GM21515 (cell line): ENCODE results near the gene AP2A1.

Experiments used
- ATAC-seq: cut with Tn5 transposase; IDR thresholded peaks from one replicate; pipeline ENCODE4 v1.9.1; 2021; ENCODE audit not compliant: unreplicated experiment

The AP2A1 gene

DNA sequence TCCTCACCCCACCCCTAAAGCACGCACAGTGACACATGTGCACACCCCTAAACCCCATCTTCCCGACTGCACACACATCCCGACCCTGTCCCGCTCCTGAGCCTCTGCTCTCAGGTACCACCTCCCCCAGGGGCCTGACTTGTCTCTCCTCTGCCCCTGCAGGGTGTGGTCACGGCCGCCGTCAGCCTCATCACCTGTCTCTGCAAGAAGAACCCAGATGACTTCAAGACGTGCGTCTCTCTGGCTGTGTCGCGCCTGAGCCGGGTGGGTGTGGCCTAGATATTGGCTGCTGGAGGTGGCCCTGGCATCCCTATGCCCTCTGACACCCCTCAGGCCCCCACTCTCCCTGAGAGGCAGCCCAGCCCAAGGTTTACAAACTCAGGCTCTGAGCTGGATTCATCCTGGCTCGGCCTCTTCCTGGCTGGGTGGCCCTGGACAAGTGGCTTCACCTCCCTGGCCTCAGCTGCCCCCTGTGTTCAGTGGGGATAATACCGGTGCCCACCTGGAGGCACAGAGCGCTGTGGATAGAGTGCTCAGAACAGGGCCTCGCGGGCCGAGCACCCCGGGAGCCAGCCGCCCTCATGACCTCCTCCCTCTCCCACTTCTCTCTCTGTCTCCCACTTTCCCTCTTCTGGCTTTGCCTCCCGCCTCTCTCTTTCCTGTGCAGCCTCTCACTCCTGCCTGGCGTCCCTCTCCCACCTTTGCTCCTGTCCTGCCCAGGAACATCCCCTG lies 26.2 kb downstream of the AP2A1 start:
- ATAC-seq = no peak

DNA sequence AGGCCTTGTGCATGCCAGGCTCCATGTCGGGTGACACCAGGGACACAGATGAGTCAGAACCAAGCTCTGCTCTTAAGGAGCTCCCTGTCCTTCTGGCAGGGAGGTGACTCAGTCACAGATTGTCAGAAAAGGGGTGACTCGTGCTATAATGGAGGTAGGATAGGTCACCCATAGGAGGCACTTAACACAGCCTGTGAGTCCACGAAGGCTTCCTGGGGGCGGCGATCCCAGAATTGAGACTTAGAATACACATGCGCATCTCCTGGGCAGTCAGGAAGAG lies 26.7 kb downstream of the AP2A1 start:
- ATAC-seq = no peak

GRCh38 chr19:49795615-49796014 lies 28.8 kb downstream of the AP2A1 start:
- ATAC-seq = no peak

- no peak for ATAC-seq
These were observed 31.8 kb downstream of the AP2A1 start for GRCh38 chr19:49798574-49798973.

GRCh38 chr19:49799271-49799797 lies 32.5 kb downstream of the AP2A1 start:
- ATAC-seq = no peak

- no peak for ATAC-seq
These were observed 33.1 kb downstream of the AP2A1 start for GRCh38 chr19:49799798-49800376.

DNA sequence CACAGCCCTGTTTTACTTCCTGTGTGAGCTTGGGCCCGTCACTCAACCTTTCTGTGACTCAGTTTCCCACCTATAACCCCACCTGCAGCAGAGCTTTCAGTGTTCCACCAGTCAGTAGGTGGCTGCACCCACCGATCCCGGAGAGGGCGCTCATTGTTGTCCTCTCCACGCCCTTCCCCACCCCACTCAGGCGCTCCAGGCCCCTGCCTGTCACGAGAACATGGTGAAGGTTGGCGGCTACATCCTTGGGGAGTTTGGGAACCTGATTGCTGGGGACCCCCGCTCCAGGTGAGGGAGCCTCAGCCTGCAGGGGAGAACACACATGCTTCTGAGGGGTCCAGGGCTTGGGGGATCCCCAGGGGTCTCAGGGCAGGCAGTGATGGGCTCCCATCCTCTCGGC lies 34.0 kb downstream of the AP2A1 start:
- no peak for ATAC-seq

DNA sequence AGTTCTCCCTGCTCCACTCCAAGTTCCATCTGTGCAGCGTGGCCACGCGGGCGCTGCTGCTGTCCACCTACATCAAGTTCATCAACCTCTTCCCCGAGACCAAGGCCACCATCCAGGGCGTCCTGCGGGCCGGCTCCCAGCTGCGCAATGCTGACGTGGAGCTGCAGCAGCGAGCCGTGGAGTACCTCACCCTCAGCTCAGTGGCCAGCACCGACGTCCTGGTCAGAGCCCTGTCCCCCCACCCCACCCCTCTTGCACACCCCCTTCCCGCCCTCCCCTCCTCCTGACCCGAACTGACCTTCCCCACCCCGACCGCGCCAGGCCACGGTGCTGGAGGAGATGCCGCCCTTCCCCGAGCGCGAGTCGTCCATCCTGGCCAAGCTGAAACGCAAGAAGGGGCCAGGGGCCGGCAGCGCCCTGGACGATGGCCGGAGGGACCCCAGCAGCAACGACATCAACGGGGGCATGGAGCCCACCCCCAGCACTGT lies 34.6 kb downstream of the AP2A1 start:
- ATAC-seq = no peak

- ATAC-seq = no peak
These were observed 35.3 kb downstream of the AP2A1 start for GRCh38 chr19:49801966-49802661.

DNA sequence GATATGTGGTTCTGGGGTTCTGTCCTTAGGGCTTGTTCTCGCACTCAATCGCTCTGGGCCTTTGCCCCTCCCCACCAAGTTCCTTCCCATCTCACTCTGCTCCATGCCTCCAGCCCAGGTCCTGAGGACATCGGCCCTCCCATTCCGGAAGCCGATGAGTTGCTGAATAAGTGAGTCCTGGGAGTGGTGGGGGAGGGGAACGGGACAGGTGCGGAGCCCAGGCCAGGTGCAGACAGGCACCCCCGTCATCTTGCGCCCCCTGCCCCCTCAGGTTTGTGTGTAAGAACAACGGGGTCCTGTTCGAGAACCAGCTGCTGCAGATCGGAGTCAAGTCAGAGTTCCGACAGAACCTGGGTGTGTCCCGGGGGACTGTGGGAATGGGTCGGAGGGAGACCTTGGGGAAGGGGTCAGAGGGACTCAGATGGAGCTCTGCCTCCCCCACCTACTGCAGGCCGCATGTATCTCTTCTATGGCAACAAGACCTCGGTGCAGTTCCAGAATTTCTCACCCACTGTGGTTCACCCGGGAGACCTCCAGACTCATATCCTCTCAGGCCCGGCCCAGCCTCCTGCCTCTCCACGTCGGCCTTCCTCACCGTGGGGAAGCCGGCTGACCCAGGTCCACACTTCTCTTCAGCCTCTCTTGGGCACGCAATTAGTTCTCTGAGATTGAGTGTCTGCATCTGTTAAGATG lies 36.2 kb downstream of the AP2A1 start:
- no peak for ATAC-seq

DNA sequence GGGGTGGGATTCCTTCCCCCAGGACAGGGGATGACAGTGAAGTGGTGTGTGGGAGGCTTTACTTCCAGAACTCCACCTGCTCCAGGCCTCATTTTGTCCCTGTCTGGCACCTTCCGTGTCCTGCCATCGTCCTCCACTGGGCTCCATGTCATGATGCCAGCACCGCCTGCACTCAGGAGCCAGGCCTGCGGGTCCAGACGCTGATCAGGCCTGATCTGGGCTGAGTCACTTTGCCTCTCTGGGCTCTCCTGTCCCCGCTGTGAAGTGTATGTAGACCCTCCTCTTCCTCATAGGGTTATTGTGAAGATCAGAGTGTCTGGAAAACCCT lies 36.7 kb downstream of the AP2A1 start:
- no peak for ATAC-seq

DNA sequence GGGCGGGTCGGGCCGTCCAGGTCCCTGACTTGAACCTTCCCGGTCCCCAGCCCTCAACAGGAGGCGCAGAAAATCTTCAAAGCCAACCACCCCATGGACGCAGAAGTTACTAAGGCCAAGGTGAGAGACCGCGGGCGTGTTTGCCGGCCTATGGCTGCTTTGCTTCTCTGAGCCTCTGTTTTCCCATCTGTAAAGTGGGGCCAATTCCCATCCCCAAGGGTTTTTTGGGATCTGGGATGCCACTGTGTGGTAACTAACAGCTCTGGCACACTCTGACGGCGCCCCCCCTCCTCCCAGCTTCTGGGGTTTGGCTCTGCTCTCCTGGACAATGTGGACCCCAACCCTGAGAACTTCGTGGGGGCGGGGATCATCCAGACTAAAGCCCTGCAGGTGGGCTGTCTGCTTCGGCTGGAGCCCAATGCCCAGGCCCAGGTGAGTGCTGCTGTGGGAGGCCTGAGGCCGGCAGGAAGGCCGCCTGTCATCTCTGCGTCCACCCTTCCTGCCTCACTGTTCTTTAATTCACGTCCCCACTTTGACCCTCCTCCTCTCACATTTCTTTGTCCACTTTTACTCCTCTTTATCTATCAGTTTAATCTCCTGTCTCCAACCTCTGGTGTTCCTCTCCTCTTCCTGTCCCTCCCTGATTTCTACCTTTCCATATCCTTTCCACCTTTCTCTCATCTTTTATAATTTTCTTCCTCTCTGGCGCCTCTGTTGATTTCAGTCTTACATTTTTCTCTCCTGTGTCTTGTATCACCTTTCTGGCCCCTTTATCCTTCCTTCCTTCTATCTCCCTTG lies 39.2 kb downstream of the AP2A1 start:
- no peak for ATAC-seq

- no peak for ATAC-seq
These were observed 39.8 kb downstream of the AP2A1 start for GRCh38 chr19:49806620-49806959.

DNA sequence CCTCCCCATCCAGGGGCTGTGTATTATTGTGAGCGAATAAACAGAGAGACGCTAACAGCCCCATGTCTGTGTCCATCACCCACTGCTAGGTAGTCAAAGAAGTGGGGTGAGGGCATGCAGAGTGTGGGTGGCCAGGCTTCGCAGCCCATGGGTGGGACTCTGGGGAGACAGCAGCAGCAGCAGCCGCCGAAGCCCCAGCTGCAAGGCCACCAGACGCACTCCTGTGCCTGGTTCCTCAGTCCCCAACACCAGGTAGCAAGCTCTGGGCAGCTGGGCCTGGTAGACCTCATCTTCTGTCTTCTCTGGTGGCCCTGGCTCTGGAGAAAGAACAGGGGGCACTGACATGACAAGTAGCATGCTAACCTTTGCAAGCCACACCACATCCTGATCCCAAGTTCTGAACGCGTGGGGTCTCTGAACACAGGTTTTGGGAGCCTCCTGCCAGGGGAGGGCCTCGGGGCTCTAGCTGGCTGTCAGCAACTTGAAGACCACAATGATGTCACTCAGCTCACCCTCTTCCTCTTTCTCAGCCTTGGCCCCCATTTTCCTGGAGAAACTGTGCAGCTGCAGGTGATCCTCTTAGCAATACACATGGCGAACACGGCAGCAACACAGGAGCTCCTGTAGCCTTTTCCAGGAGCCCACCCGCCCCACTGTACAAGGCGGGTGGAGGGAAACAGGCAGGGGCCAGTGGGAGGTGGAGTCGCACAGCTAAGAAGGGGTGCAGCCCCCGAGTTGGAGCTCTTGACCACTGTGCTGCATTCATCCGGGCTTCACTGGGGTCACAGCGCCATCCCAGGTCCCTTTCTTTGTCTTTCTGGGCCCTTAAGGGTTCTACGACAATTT lies 40.5 kb downstream of the AP2A1 start:
- no peak for ATAC-seq

DNA sequence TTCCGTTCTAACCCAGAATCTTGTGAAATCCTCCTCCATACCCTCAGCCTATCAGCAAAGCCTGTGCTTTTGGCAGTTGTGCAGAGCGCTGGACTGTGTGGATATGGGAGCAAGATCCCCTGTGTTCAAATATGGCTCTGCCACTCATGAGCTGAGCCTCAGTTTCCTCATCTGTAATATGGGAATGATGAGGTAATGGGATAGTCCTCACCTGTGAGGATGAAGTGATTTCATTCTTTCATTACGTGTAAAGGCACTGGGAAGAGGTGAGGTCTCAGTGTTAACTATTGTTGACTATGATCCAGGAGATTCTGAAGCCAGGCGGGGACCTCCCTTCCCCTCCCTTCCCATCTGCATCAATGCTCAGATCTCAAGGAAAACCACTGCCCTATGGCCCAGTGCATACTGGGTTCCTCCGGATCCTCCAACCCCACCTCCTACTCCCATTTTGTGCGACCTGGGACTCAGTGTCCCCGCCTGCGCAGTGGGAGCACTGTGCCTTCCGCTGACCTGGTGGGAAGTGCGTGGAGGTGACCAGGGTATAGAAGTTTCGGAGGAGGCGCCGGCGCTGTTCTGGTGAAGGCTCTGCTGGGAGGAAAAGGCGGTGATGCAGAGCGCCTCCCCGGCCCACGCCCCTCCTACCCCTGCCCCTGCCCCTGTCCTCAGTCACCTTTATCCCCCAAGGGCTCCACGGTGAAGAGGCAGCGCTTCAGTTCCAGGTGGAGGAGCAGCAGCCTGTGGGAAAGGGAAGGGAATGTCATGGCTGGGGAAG lies 41.3 kb downstream of the AP2A1 start:
- ATAC-seq = no peak

GRCh38 chr19:49808711-49809159 lies 41.9 kb downstream of the AP2A1 start:
- ATAC-seq = no peak

DNA sequence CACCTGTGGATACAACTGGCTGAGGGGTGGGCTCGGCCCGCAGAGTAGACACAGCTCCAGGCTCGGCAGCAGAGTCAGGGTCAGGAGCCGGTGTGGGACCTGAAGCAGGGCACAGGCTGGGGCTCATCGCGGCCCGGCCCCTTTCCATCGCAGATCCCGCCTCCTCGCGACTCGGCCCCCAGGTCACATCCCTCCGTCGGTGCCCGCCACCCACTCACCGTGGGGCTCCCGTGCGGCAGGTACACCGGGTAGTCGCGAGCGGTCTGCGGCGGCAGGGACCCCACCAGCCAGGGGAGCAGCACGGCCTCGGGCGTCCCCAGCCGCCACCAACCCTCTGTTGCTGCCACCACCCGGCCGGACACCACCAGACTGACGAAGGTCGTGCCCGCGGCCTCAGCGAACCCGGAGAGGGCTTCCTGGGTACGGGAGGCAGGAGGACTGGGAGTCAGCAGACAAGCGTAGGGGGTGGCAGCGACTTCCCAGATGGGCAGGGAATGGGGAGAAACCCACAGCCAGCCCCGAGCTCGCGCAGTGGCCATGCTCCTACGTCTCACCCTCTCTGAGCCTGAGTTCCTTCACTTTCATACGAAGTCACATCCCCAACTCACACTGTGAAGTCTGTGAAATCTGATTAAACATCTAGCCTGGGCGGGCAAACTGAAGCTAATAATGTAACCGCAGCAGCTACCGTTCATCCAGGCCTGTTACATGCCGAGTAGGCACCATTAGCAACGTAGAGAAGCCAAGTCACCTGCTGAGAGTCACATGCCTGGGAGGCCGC lies 42.5 kb downstream of the AP2A1 start:
- ATAC-seq = no peak

GRCh38 chr19:49809941-49810389 lies 43.2 kb downstream of the AP2A1 start:
- ATAC-seq = no peak
